GM18517 (cell line): ENCODE results near the gene SHBG.
"Not testable (repeated sequence)": the region's sequence is repeated elsewhere in the genome, so short reads cannot be mapped to it uniquely, and the experiment has no call there.

ENCODE experiments used
- ATAC-seq: cut with Tn5 transposase; IDR thresholded peaks from one replicate; pipeline ENCODE4 v1.9.1; 2021; ENCODE audit warnings: mild to moderate bottlenecking, moderate library complexity; ENCODE audit not compliant: unreplicated experiment

SHBG gene

GRCh38 chr17:7629939-7630571, at the start of gene SHBG:
Gene SHBG (plus strand): TSS chr17:7630135. CDS start chr17:7630173, 38 bp downstream.
- no peak for ATAC-seq

- ATAC-seq = no peak
These were observed 49.0 kb upstream of the SHBG start for GRCh38 chr17:7580604-7581575.

GRCh38 chr17:7582396-7583252, 47.3 kb upstream of the SHBG start:
- ATAC-seq = no peak

GRCh38 chr17:7583253-7584109, 46.5 kb upstream of the SHBG start, which contains the start of gene MPDU1:
Gene MPDU1 (plus strand): TSS chr17:7583852. CDS start chr17:7583863, 11 bp downstream.
- peak; percentile 68 for ATAC-seq

GRCh38 chr17:7586673-7587419, 43.1 kb upstream of the SHBG start:
- no peak for ATAC-seq

GRCh38 chr17:7587420-7588151, 42.3 kb upstream of the SHBG start:
- no peak for ATAC-seq

- ATAC-seq = no peak
These were observed 41.3 kb upstream of the SHBG start for GRCh38 chr17:7588553-7589203.

- ATAC-seq = no peak
These were observed 40.6 kb upstream of the SHBG start for GRCh38 chr17:7589204-7589868.

GRCh38 chr17:7589891-7590691, 39.8 kb upstream of the SHBG start, which contains the start of gene SOX15:
Gene SOX15 (minus strand): TSS chr17:7590094. CDS start chr17:7589676, 418 bp downstream.
- no peak for ATAC-seq

GRCh38 chr17:7590743-7591142, 39.2 kb upstream of the SHBG start:
- ATAC-seq = no peak

- no peak for ATAC-seq
These were observed 38.3 kb upstream of the SHBG start for GRCh38 chr17:7591596-7591995.

GRCh38 chr17:7592422-7593021, 37.4 kb upstream of the SHBG start:
- ATAC-seq = no peak

GRCh38 chr17:7593296-7593695, 36.6 kb upstream of the SHBG start:
- ATAC-seq = no peak

- ATAC-seq = not testable (repeated sequence)
These were observed 32.4 kb upstream of the SHBG start for GRCh38 chr17:7597561-7597960.

- no peak for ATAC-seq
These were observed 23.7 kb upstream of the SHBG start for GRCh38 chr17:7606280-7606679.

- no peak for ATAC-seq
These were observed 19.3 kb upstream of the SHBG start for GRCh38 chr17:7610641-7611040.
